ENCODE results near the gene C2CD4A.

GRCh38 chr15:62068810-62069167 is 2.0 kb downstream of the C2CD4A start:
- TF ChIP-seq CTCF (IDR thresholded peaks at IDR 0.05; ENCODE audit: low read depth, low read length, missing input control) (no peak), RAD21 (IDR thresholded peaks at IDR 0.05) (no peak), JUND (IDR thresholded peaks at IDR 0.05) (no peak), MAX (IDR thresholded peaks at IDR 0.05) (no peak), TAF1 (conservative IDR thresholded peaks at IDR 0.05) (no peak), SP1 (IDR thresholded peaks at IDR 0.05) (no peak), REST (IDR thresholded peaks at IDR 0.05) (no peak), ZBTB33 (IDR thresholded peaks at IDR 0.05) (no peak), EGR1 (IDR thresholded peaks at IDR 0.05; ENCODE audit: low read depth in 2 of 2) (no peak), HNF4G (IDR thresholded peaks at IDR 0.05) (no peak), ATF3 (IDR thresholded peaks at IDR 0.05) (no peak), GABPA (IDR thresholded peaks at IDR 0.05 in 1 of 2, conservative IDR thresholded peaks at IDR 0.05 in 1 of 2) (no peak), HNF4A (conservative IDR thresholded peaks at IDR 0.05) (no peak)
